H1 (cell line): Measurements from ENCODE around the gene POLR1B. TPM values are rescaled to one million over a fixed set of nuclear protein-coding genes. Genes with fewer than 3 reads are reported as not detected.

Experiments
- CTCF ChIA-PET: fragments of 300-600 bp; sonication (Branson Sonifier 250); formaldehyde crosslinking; loops from one replicate; lab custom pipeline; 2021; ENCODE audit not compliant: partially characterized antibody; lab: Charles Lee
- POLR2A ChIA-PET: fragments of 300-600 bp; sonication (Branson Sonifier 250); formaldehyde crosslinking; loops from one replicate; lab custom pipeline; 2021; ENCODE audit warnings: inconsistent platforms; ENCODE audit not compliant: partially characterized antibody; lab: Charles Lee
- DNase-seq, 2 experiments: peaks; one replicate each; pipeline versions ENCODE4 v3.0.0 to v3.0.0-alpha.2; 2010 to 2022; ENCODE audit warnings: low spot score in 2 of 2, low read depth in 1 of 2, mixed read lengths in 1 of 2
- FAIRE-seq: peaks from 2 replicates; lab custom pipeline; 2011; peaks lifted over from hg19 to GRCh38; lab: Jason Lieb, UNC
- H2AFZ ChIP-seq: 2 replicates; pipeline ENCODE4 v1.8.1; 2012; ENCODE audit warnings: low read length, inconsistent platforms
- H2AK5ac ChIP-seq: 2 replicates; pipeline ENCODE4 v1.6.1; 2013; ENCODE audit warnings: low read depth, low read length
- H2BK120ac ChIP-seq: replicated peaks from 2 replicates; pipeline ENCODE3; 2013; ENCODE audit warnings: low read depth, low read length, inconsistent platforms
- H2BK12ac ChIP-seq: 2 replicates; pipeline ENCODE4 v1.6.1; 2013; ENCODE audit warnings: low read depth, low read length
- H2BK15ac ChIP-seq: 2 replicates; pipeline ENCODE4 v1.6.1; 2013; ENCODE audit warnings: low read length
- H2BK20ac ChIP-seq: 2 replicates; pipeline ENCODE4 v1.6.1; 2013; ENCODE audit warnings: low read length
- H2BK5ac ChIP-seq: 2 replicates; pipeline ENCODE4 v1.6.1; 2013; ENCODE audit warnings: low read depth, low read length
- H3K14ac ChIP-seq: 2 replicates; pipeline ENCODE4 v1.6.1; 2013; ENCODE audit warnings: inconsistent platforms; ENCODE audit not compliant: insufficient read length
- H3K18ac ChIP-seq: 2 replicates; pipeline ENCODE4 v1.6.1; 2013; ENCODE audit warnings: low read length; ENCODE audit errors: extremely low read depth
- H3K23ac ChIP-seq: 2 replicates; pipeline ENCODE4 v1.6.1; 2013; ENCODE audit warnings: inconsistent platforms; ENCODE audit not compliant: insufficient read length
- H3K23me2 ChIP-seq: 2 replicates; pipeline ENCODE4 v1.6.1; 2013; ENCODE audit warnings: low read depth, low read length
- H3K27ac ChIP-seq: 2 replicates; pipeline ENCODE4 v1.6.1; 2011; ENCODE audit warnings: low read depth, low read length, inconsistent platforms
- H3K27me3 ChIP-seq, 4 experiments: replicated peaks in 1 of 4; 1 replicate in 1 of 4; 2 replicates in 3 of 4; pipeline versions ENCODE4 v1.6.1 to v1.8.1; 2011 to 2013; ENCODE audit warnings: low read length in 3 of 4, mild to moderate bottlenecking in 3 of 4, inconsistent platforms in 2 of 4, mixed read lengths in 2 of 4, moderate library complexity in 1 of 4; ENCODE audit not compliant: control insufficient read depth in 3 of 4, insufficient read depth in 3 of 4; ENCODE audit errors: extremely low read depth in 1 of 4
- H3K36me3 ChIP-seq, 4 experiments: 2 replicates each; pipeline versions ENCODE4 v1.6.1 to v1.8.1; 2011 to 2013; ENCODE audit warnings: mild to moderate bottlenecking in 4 of 4, low read length in 3 of 4, moderate library complexity in 2 of 4, control low read depth in 1 of 4, inconsistent platforms in 1 of 4; ENCODE audit not compliant: insufficient read depth in 4 of 4, control insufficient read depth in 2 of 4
- H3K4ac ChIP-seq: replicated peaks from 2 replicates; pipeline ENCODE3; 2013; ENCODE audit warnings: low read length, low read depth, mixed read lengths, inconsistent platforms; ENCODE audit not compliant: insufficient read length
- H3K4me1 ChIP-seq, 4 experiments: replicated peaks in 1 of 4; 1 replicate in 1 of 4; 2 replicates in 3 of 4; pipeline versions ENCODE4 v1.6.1 to v1.8.1; 2011 to 2013; ENCODE audit warnings: low read length in 3 of 4, inconsistent platforms in 2 of 4, mixed read lengths in 1 of 4; ENCODE audit not compliant: insufficient read depth in 4 of 4, control insufficient read depth in 3 of 4
- H3K4me2 ChIP-seq, 2 experiments: 2 replicates each; pipeline versions ENCODE4 v1.6.1 to v1.8.1; 2011 to 2013; ENCODE audit warnings: low read depth in 2 of 2, low read length in 2 of 2, control low read depth in 1 of 2, inconsistent platforms in 1 of 2, mild to moderate bottlenecking in 1 of 2; ENCODE audit not compliant: insufficient read depth in 1 of 2
- H3K4me3 ChIP-seq, 4 experiments: fragments of 200-600, 300-600 bp in 1 of 4; sonication (generic), shearing (Covaris generic), sonication (Bioruptor Twin) in 1 of 4; 2 replicates each; pipeline versions ENCODE4 v1.5.1 to v1.8.1; 2011 to 2016; ENCODE audit warnings: low read length in 4 of 4, low read depth in 3 of 4, control low read depth in 2 of 4, inconsistent platforms in 2 of 4, mild to moderate bottlenecking in 2 of 4, mixed read lengths in 1 of 4, moderate library complexity in 1 of 4; ENCODE audit not compliant: insufficient read depth in 2 of 4; ENCODE audit errors: extremely low read depth in 1 of 4
- H3K56ac ChIP-seq: replicated peaks from 2 replicates; pipeline ENCODE3; 2013; ENCODE audit warnings: low read depth, mild to moderate bottlenecking, mixed read lengths, low read length, inconsistent platforms; ENCODE audit not compliant: insufficient read length
- H3K79me1 ChIP-seq: 2 replicates; pipeline ENCODE4 v1.6.1; 2013; ENCODE audit warnings: low read depth, low read length, control low read depth
- H3K79me2 ChIP-seq, 2 experiments: 2 replicates each; pipeline versions ENCODE4 v1.6.1 to v1.8.1; 2012 to 2013; ENCODE audit warnings: low read length in 2 of 2, mild to moderate bottlenecking in 2 of 2, inconsistent platforms in 1 of 2; ENCODE audit not compliant: insufficient read depth in 2 of 2, control insufficient read depth in 1 of 2
- H3K9ac ChIP-seq, 4 experiments: replicated peaks in 1 of 4; 1 replicate in 1 of 4; 2 replicates in 3 of 4; pipeline versions ENCODE4 v1.6.1 to v1.8.1; 2011 to 2013; ENCODE audit warnings: low read depth in 3 of 4, low read length in 3 of 4, control low read depth in 2 of 4, mild to moderate bottlenecking in 2 of 4, moderate library complexity in 2 of 4, inconsistent platforms in 1 of 4; ENCODE audit errors: extremely low read depth in 1 of 4
- H3K9me3 ChIP-seq, 2 experiments: 2 replicates each; pipeline versions ENCODE4 v1.6.1 to v1.8.1; 2012 to 2013; ENCODE audit warnings: mild to moderate bottlenecking in 2 of 2, moderate library complexity in 2 of 2, control low read depth in 1 of 2, inconsistent platforms in 1 of 2, low read depth in 1 of 2, low read length in 1 of 2, mixed read lengths in 1 of 2; ENCODE audit not compliant: insufficient read depth in 2 of 2
- H4K20me1 ChIP-seq, 2 experiments: replicated peaks in 1 of 2; 2 replicates each; pipeline versions ENCODE3 to v1.8.1; 2011 to 2013; ENCODE audit warnings: inconsistent platforms in 2 of 2, low read length in 2 of 2, mild to moderate bottlenecking in 1 of 2; ENCODE audit not compliant: insufficient read depth in 2 of 2, control insufficient read depth in 1 of 2
- H4K5ac ChIP-seq: 2 replicates; pipeline ENCODE4 v1.6.1; 2013; ENCODE audit warnings: low read length, low read depth, mixed read lengths, inconsistent platforms; ENCODE audit not compliant: insufficient read length
- H4K8ac ChIP-seq: 2 replicates; pipeline ENCODE4 v1.8.0; 2013; ENCODE audit warnings: mild to moderate bottlenecking, moderate library complexity, low read length, inconsistent platforms; ENCODE audit not compliant: insufficient read depth; ENCODE audit errors: extremely low read depth
- H4K91ac ChIP-seq: replicated peaks from 2 replicates; pipeline ENCODE3; 2013; ENCODE audit warnings: low read length, mixed read lengths, inconsistent platforms; ENCODE audit not compliant: insufficient read length
- ATF3 ChIP-seq: IDR thresholded peaks from 2 replicates; pipeline ENCODE4 v1.6.1; 2011; ENCODE audit warnings: low read depth, mild to moderate bottlenecking, low read length; ENCODE audit not compliant: insufficient read depth
- BACH1 ChIP-seq: IDR thresholded peaks from 2 replicates; pipeline ENCODE4 v1.6.1; 2012; ENCODE audit warnings: low read length, improper control_type of control experiment
- CBX8 ChIP-seq: fragments of 300-800, 300-1000 bp; sonication (generic); IDR thresholded peaks from 2 replicates; pipeline ENCODE4 v1.7.1; 2016; ENCODE audit warnings: low read depth, low read length, borderline replicate concordance
- CTBP2 ChIP-seq: IDR thresholded peaks from 2 replicates; pipeline ENCODE4 v1.7.0; 2011; ENCODE audit warnings: borderline replicate concordance, mild to moderate bottlenecking, moderate library complexity, mixed read lengths, low read length; ENCODE audit not compliant: insufficient read depth, insufficient read length
- EP300 ChIP-seq, 2 experiments: IDR thresholded peaks; 1 replicate in 1 of 2; 2 replicates in 1 of 2; pipeline ENCODE4 v1.6.1; 2011 to 2012; ENCODE audit warnings: low read depth in 2 of 2, low read length in 2 of 2, mild to moderate bottlenecking in 2 of 2, borderline replicate concordance in 1 of 2, inconsistent platforms in 1 of 2, moderate library complexity in 1 of 2
- FOSL1 ChIP-seq: IDR thresholded peaks from 2 replicates; pipeline ENCODE4 v1.6.1; 2011; ENCODE audit warnings: mild to moderate bottlenecking, low read depth, low read length, moderate library complexity; ENCODE audit not compliant: insufficient read depth
- MAFK ChIP-seq: IDR thresholded peaks from 2 replicates; pipeline ENCODE4 v1.6.1; 2012; ENCODE audit warnings: low read depth, mild to moderate bottlenecking, improper control_type of control experiment, low read length
- NANOG ChIP-seq: IDR thresholded peaks from 2 replicates; pipeline ENCODE4 v1.6.1; 2011; ENCODE audit warnings: low read length, low read depth, mild to moderate bottlenecking, inconsistent platforms; ENCODE audit not compliant: insufficient read depth, poor library complexity, severe bottlenecking
- NRF1 ChIP-seq: IDR thresholded peaks from 2 replicates; pipeline ENCODE4 v1.6.1; 2011; ENCODE audit warnings: mild to moderate bottlenecking, low read depth, low read length, improper control_type of control experiment
- SP4 ChIP-seq: IDR thresholded peaks from 2 replicates; pipeline ENCODE4 v1.6.1; 2012; ENCODE audit warnings: low read length, inconsistent platforms
- SRF ChIP-seq: IDR thresholded peaks from 2 replicates; pipeline ENCODE4 v1.6.1; 2011; ENCODE audit warnings: mild to moderate bottlenecking, low read depth, low read length, moderate library complexity
- WGBS, 2 experiments: shearing (Covaris generic) in 1 of 2; methylation state at CpG; one replicate each; pipeline versions ENCODE4 v1.1.6 to v1.1.7; 2013 to 2015; ENCODE audit warnings: low lambda C conversion rate in 2 of 2, mixed read lengths in 2 of 2, inconsistent platforms in 1 of 2, low coverage in 1 of 2, missing lambda C conversion rate in 1 of 2; ENCODE audit not compliant: insufficient replicate concordance in 2 of 2, insufficient coverage in 1 of 2, insufficient read length in 1 of 2; ENCODE audit errors: extremely low coverage in 1 of 2, missing lambda C conversion rate in 1 of 2; 5-methylcytosine and 5-hydroxymethylcytosine counted together
- polyA plus RNA-seq, 7 experiments: library from polyadenylated mRNA; depleted of rRNA in 3 of 7; stranded (reverse) in 5 of 7; unstranded in 2 of 7; fragments of >200 nt in 5 of 7; fragments of 200-250 nt in 2 of 7; gene quantifications; 1 replicate in 5 of 7; 2 replicates in 1 of 7; 4 replicates in 1 of 7; pipeline versions ENCODE4 v1.2.1 to v1.2.3, GENCODE V29; 2011 to 2013; ENCODE audit warnings: missing spikeins in 2 of 7, mixed read lengths in 2 of 7
- total RNA-seq: library from RNA; stranded (reverse); fragmentation: NEBNext Ultra II Directional; extraction: Animal tissue kit (Norgen Biotek cat#: 25700); gene quantifications from 2 replicates; pipeline ENCODE4 v1.2.1, GENCODE V29; 2021
- TF ChIP-seq, protein P1 (sequence below): IDR thresholded peaks from 2 replicates; pipeline ENCODE4 v1.6.1; 2012; ENCODE audit warnings: low read length, inconsistent platforms

The POLR1B gene
- total and polyA plus RNA-seq, 2 of the 8 experiments (the other 6 are each of a cell fraction or from before 2014, with no cell fraction given) = 24.3 to 69.4 TPM

- Histone ChIP-seq H3K27ac (no peak overlapping the region), H3K18ac (no peak overlapping the region), H3K79me1 (no peaks in the 10 kb centered on the region), H3K9me3 (no peaks in the 10 kb centered on the region), H4K91ac (no peak overlapping the region), H3K4ac (no peak overlapping the region), H3K4me1 (no peaks in the 10 kb centered on the region), H2AFZ (no peak overlapping the region), H3K27me3 (no peaks in the 10 kb centered on the region), H3K56ac (no peak overlapping the region), H4K8ac (no peak overlapping the region), H2BK15ac (no peak overlapping the region), H3K23me2 (no peaks in the 10 kb centered on the region), H3K4me2 (no peak overlapping the region), H2AK5ac (no peak overlapping the region), H2BK120ac (no peak overlapping the region), H3K23ac (no peak overlapping the region), H3K79me2 (no peaks in the 10 kb centered on the region), H2BK20ac (no peak overlapping the region), H3K14ac (no peak overlapping the region), H2BK12ac (no peak overlapping the region), H3K4me3 (no peak overlapping the region), H2BK5ac (no peak overlapping the region), H4K5ac (no peak overlapping the region), H3K36me3 (peaks cover 11 to 76% (median 55%) of the 10 kb centered on the region in 4 experiments; a peak in 7 of 8 replicates), H3K9ac (no peak overlapping the region), H4K20me1 (peaks cover 0 to 3% of the 10 kb centered on the region in 2 experiments)
- DNase-seq (no peak), FAIRE-seq (no peak)
- CTCF ChIA-PET = interaction anchor here (0.9 to 1.4 kb wide), 2 partner anchors 9 to 393 kb away, joined by 3 read pairs; no protein-coding TSS in a partner anchor
- POLR2A ChIA-PET = no interaction called here
- WGBS, 2 experiments = 96% methylated on average over 3 of the region's 3 CpGs; no CpG with 5 or more reads in 1 of the 2 experiments
- TF ChIP-seq SRF (no peak), ATF3 (no peak), NRF1 (no peak), CBX8 (no peak), BACH1 (no peak), FOSL1 (no peak), MAFK (no peak), SP4 (no peak), EP300 (IDR thresholded peaks at IDR 0.05; ENCODE audit: borderline replicate concordance in 1 of 2, low read depth in 2 of 2, low read length in 2 of 2) (no peak), CTBP2 (no peak), NANOG (no peak)
- TF ChIP-seq, protein P1, sequence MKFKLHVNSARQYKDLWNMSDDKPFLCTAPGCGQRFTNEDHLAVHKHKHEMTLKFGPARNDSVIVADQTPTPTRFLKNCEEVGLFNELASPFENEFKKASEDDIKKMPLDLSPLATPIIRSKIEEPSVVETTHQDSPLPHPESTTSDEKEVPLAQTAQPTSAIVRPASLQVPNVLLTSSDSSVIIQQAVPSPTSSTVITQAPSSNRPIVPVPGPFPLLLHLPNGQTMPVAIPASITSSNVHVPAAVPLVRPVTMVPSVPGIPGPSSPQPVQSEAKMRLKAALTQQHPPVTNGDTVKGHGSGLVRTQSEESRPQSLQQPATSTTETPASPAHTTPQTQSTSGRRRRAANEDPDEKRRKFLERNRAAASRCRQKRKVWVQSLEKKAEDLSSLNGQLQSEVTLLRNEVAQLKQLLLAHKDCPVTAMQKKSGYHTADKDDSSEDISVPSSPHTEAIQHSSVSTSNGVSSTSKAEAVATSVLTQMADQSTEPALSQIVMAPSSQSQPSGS = no peak
These were observed 23.8 kb downstream of the POLR1B start for GRCh38 chr2:112566104-112566503.
